K562 (cell line): ENCODE results near the gene PAM. TPM values are rescaled to one million over a fixed set of nuclear protein-coding genes. Genes with fewer than 3 reads are reported as not detected.

Experiments
- ATAC-seq: fragments of 200-7000 bp; cut with Tn5 transposase; 3 replicates; pipeline ENCODE4 v1.9.1; 2020; ENCODE audit warnings: moderate library complexity
- BruUV-seq: library from RNA; stranded (reverse); fragments of 400-500 nt; replicated peaks from 2 replicates; lab custom pipeline; 2021; lab: Mats Ljungman, UMichigan
- CTCF ChIA-PET: fragments of 300-600 bp; formaldehyde crosslinking; extraction: SDS; loops from one replicate; lab custom pipeline; 2021; ENCODE audit warnings: low intra/inter-chr PET ratio; lab: Yijun Ruan, JAX
- POLR2A ChIA-PET: fragments of 300-600, 350-650 bp; sonication (Branson Sonifier 250); formaldehyde crosslinking; extraction: SDS; loops from one replicate; lab custom pipeline; 2021; ENCODE audit warnings: antibody characterized with exemption, inconsistent platforms; lab: Yijun Ruan, JAX
- DNase-seq, 4 experiments: peaks; one replicate each; pipeline versions ENCODE4 v3.0.0 to v3.0.0-alpha.2; 2011 to 2018; ENCODE audit warnings: low spot score in 3 of 4, mixed read lengths in 3 of 4; ENCODE audit errors: extremely low read depth in 1 of 4
- FAIRE-seq: peaks from 2 replicates; lab custom pipeline; 2011; peaks lifted over from hg19 to GRCh38; lab: Jason Lieb, UNC
- H2AFZ ChIP-seq: 2 replicates; pipeline ENCODE4 v1.6.0; 2011; ENCODE audit warnings: low read depth, low read length, control low read depth, inconsistent platforms
- H3K27ac ChIP-seq: fragments of 200-600 bp; 3 replicates; pipeline ENCODE4 v1.8.0; 2011; ENCODE audit warnings: low read depth, mild to moderate bottlenecking, control low read depth, inconsistent platforms, low read length, moderate library complexity, mixed read lengths; ENCODE audit errors: extremely low read depth
- H3K27me3 ChIP-seq, 2 experiments: fragments of 300-600 bp in 1 of 2; 2 replicates in 1 of 2; 3 replicates in 1 of 2; pipeline versions ENCODE4 v1.6.0 to v1.8.0; 2011; ENCODE audit warnings: inconsistent platforms in 2 of 2, low read length in 2 of 2, mild to moderate bottlenecking in 1 of 2, mixed read lengths in 1 of 2, moderate library complexity in 1 of 2; ENCODE audit not compliant: control insufficient read depth in 2 of 2, insufficient read depth in 2 of 2
- H3K36me3 ChIP-seq: fragments of 300-600 bp; 3 replicates; pipeline ENCODE4 v1.8.0; 2011; ENCODE audit warnings: mild to moderate bottlenecking, low read length, inconsistent platforms; ENCODE audit not compliant: control insufficient read depth, insufficient read depth
- H3K4me1 ChIP-seq, 2 experiments: fragments of 200-600 bp in 1 of 2; replicated peaks in 1 of 2; 2 replicates in 1 of 2; 3 replicates in 1 of 2; pipeline versions ENCODE4 v1.5.1 to v1.8.0; 2011; ENCODE audit warnings: inconsistent platforms in 2 of 2, low read length in 2 of 2, mild to moderate bottlenecking in 1 of 2, mixed read lengths in 1 of 2, moderate library complexity in 1 of 2; ENCODE audit not compliant: control insufficient read depth in 2 of 2, insufficient read depth in 2 of 2
- H3K4me2 ChIP-seq: 2 replicates; pipeline ENCODE4 v1.6.1; 2011; ENCODE audit warnings: low read length, control low read depth, inconsistent platforms, mixed read lengths; ENCODE audit not compliant: insufficient read depth
- H3K4me3 ChIP-seq: fragments of 200-600 bp; sonication (generic), shearing (Covaris generic); 2 replicates; pipeline ENCODE4 v1.5.1; 2016; ENCODE audit warnings: control low read depth, inconsistent platforms
- H3K79me2 ChIP-seq: fragments of 200-600 bp; 3 replicates; pipeline ENCODE4 v1.8.0; 2011; ENCODE audit warnings: low read length, inconsistent platforms; ENCODE audit not compliant: control insufficient read depth, insufficient read depth
- H3K9ac ChIP-seq, 2 experiments: 2 replicates each; pipeline versions ENCODE4 v1.6.0 to v1.6.1; 2011; ENCODE audit warnings: low read depth in 2 of 2, low read length in 2 of 2, control low read depth in 1 of 2, inconsistent platforms in 1 of 2, mild to moderate bottlenecking in 1 of 2, mixed read lengths in 1 of 2; ENCODE audit not compliant: insufficient read depth in 1 of 2
- H3K9me1 ChIP-seq: one replicate; pipeline ENCODE4 v1.6.0; 2011; ENCODE audit warnings: inconsistent platforms, mild to moderate bottlenecking, low read length, moderate library complexity; ENCODE audit not compliant: control insufficient read depth, insufficient read depth
- H3K9me3 ChIP-seq: replicated peaks from 2 replicates; pipeline ENCODE4 v1.5.1; 2011; ENCODE audit warnings: low read depth, low read length, inconsistent platforms; ENCODE audit not compliant: control insufficient read depth, insufficient read depth
- H4K20me1 ChIP-seq: replicated peaks from 2 replicates; pipeline ENCODE4 v1.6.1; 2011; ENCODE audit warnings: low read length, inconsistent platforms, mixed read lengths; ENCODE audit not compliant: control insufficient read depth, insufficient read depth
- CBFA2T3 ChIP-seq: fragments of 450-650 bp; IDR thresholded peaks from 2 replicates; pipeline ENCODE4 v1.6.1; 2017
- GTF2F1 ChIP-seq: IDR thresholded peaks from 2 replicates; pipeline ENCODE4 v1.6.1; 2011; ENCODE audit warnings: low read depth, low read length, improper control_type of control experiment
- ILF3 ChIP-seq: fragments of 450-650 bp; IDR thresholded peaks from 2 replicates; pipeline ENCODE4 v1.6.1; 2018; ENCODE audit warnings: antibody characterized with exemption, mild to moderate bottlenecking, moderate library complexity, borderline replicate concordance
- L3MBTL2 ChIP-seq: fragments of 450-650 bp; IDR thresholded peaks from 2 replicates; pipeline ENCODE4 v1.6.1; 2016; ENCODE audit warnings: mild to moderate bottlenecking, moderate library complexity
- NFATC3 ChIP-seq: fragments of 450-650 bp; IDR thresholded peaks from 2 replicates; pipeline ENCODE4 v1.6.1; 2017; ENCODE audit warnings: mild to moderate bottlenecking
- POLR2A ChIP-seq: fragments of 450-650 bp; conservative IDR thresholded peaks from 2 replicates; pipeline ENCODE4 v1.6.1; 2016
- PTBP1 ChIP-seq: fragments of 200-400 bp; formaldehyde crosslinking; IDR thresholded peaks from 2 replicates; pipeline ENCODE4 v1.6.1; 2017; ENCODE audit warnings: low read depth, low read length
- PTTG1 ChIP-seq: fragments of 450-650 bp; IDR thresholded peaks from 2 replicates; pipeline ENCODE4 v1.6.1; 2016; ENCODE audit warnings: low read depth, mild to moderate bottlenecking, missing genetic modification characterization, missing compliant biosample characterization
- RAD21 ChIP-seq, 2 experiments: fragments of 250-450 bp in 1 of 2; fragments of 450-650 bp in 1 of 2; sonication (Bioruptor Pico) in 1 of 2; formaldehyde crosslinking in 1 of 2; IDR thresholded peaks in 1 of 2; conservative IDR thresholded peaks in 1 of 2; 2 replicates each; pipeline versions ENCODE4 v1.4.0 to v1.8.0; 2020 to 2022; ENCODE audit warnings: mild to moderate bottlenecking in 2 of 2, moderate library complexity in 1 of 2
- RCOR1 ChIP-seq, 2 experiments: IDR thresholded peaks; 2 replicates each; pipeline ENCODE4 v1.6.1; 2012; ENCODE audit warnings: low read depth in 2 of 2, low read length in 2 of 2, borderline replicate concordance in 1 of 2, improper control_type of control experiment in 1 of 2
- SPI1 ChIP-seq: IDR thresholded peaks from 2 replicates; pipeline ENCODE4 v1.6.1; 2011; ENCODE audit warnings: low read depth, low read length, control low read depth, borderline replicate concordance
- XRCC5 ChIP-seq: fragments of 200-400 bp; formaldehyde crosslinking; IDR thresholded peaks from 2 replicates; pipeline ENCODE4 v1.6.1; 2017; ENCODE audit warnings: low read depth, mild to moderate bottlenecking, low read length
- ZNF212 ChIP-seq: fragments of 450-650 bp; formaldehyde crosslinking; IDR thresholded peaks from 2 replicates; pipeline ENCODE4 v1.4.0; 2020; ENCODE audit warnings: mild to moderate bottlenecking
- ZNF24 ChIP-seq: fragments of 450-650 bp; IDR thresholded peaks from 2 replicates; pipeline ENCODE4 v1.6.1; 2016
- ZNF584 ChIP-seq: fragments of 200-800 bp; sonication (Bioruptor generic); IDR thresholded peaks from 2 replicates; pipeline ENCODE4 v1.6.1; 2016; ENCODE audit warnings: low read depth, mild to moderate bottlenecking, missing genetic modification characterization, missing compliant biosample characterization
- in situ Hi-C: fragments of 300-500 bp; cut with MboI; formaldehyde crosslinking; loops from 4 replicates; pipeline ENCODE4 v1.15.0; 2018; ENCODE audit warnings: inconsistent platforms, mixed read lengths
- intact Hi-C: fragments of 100-400 bp; cut with micrococcal nuclease; formaldehyde crosslinking; loops from 2 replicates; pipeline ENCODE4 v1.14.2; 2022
- polyA plus RNA-seq, 8 experiments: library from polyadenylated mRNA; depleted of rRNA in 4 of 8; stranded (reverse) in 5 of 8; unstranded in 3 of 8; fragments of >200 nt; fragmentation: Nextera tagmentation in 2 of 8; fragmentation: Illumina TruSeq in 1 of 8; extraction: Ambion mirVana in 2 of 8; extraction: Trizol in 1 of 8; gene quantifications; 2 replicates each; pipeline versions ENCODE4 v1.2.1 to v1.2.3, GENCODE V29; 2011 to 2014; ENCODE audit warnings: inconsistent platforms in 1 of 8, missing spikeins in 1 of 8
- total RNA-seq, 7 experiments: library from RNA; depleted of rRNA in 6 of 7; stranded (reverse); fragments of >200 nt in 6 of 7; fragmentation: Illumina TruSeq in 2 of 7; extraction: Trizol in 2 of 7; gene quantifications; 2 replicates each; pipeline versions ENCODE4 v1.2.1 to v1.2.3, GENCODE V29; 2011 to 2021; ENCODE audit warnings: low replicate concordance in 1 of 7
- TF ChIP-seq, protein P1 (sequence below), 3 experiments: fragments of 200-800 bp in 1 of 3; sonication (Bioruptor generic) in 1 of 3; sonication (generic) in 1 of 3; formaldehyde crosslinking in 1 of 3; IDR thresholded peaks; 2 replicates each; pipeline versions ENCODE4 v1.6.1 to v1.8.0; 2016 to 2022; ENCODE audit warnings: mild to moderate bottlenecking in 2 of 3, missing compliant biosample characterization in 2 of 3, missing genetic modification characterization in 2 of 3, missing genetic modification reagents in 1 of 3
- TF ChIP-seq, protein P2 (sequence below), 2 experiments: fragments of 450-650 bp; IDR thresholded peaks; 2 replicates each; pipeline ENCODE4 v1.6.1; 2016

The PAM gene
- total and polyA plus RNA-seq, 9 of the 15 experiments (the other 6 are each of a cell fraction or from before 2014, with no cell fraction given): 0.39 to 3.1 (median 0.77) TPM

DNA sequence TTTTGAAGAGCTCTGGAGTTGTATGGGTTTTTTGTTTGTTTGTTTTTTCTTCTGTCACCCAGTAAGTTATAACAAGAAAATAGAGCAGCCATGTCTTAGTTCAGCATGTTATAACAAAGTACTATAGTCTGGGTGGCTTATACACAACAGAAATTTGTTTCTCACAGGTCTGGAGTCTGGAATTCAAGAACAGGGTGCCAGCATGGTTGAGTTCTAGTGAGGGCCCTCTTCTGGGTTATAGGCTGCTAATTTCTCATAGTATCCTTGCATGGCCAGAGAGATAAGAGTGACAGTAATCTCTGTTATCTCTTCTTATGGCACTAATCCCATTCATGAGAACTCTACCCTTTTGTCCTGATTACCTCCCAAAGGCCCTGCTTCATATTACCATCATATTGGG, 250.2 kb downstream of the PAM start:
- Histone ChIP-seq H3K27me3 (no peaks in the 10 kb centered on the region), H3K4me1 (no peaks in the 10 kb centered on the region), H3K9me1 (no peaks in the 10 kb centered on the region), H2AFZ (no peak overlapping the region), H3K9ac (no peak overlapping the region), H3K9me3 (no peaks in the 10 kb centered on the region), H3K36me3 (no peaks in the 10 kb centered on the region), H3K4me3 (no peak overlapping the region), H3K4me2 (no peak overlapping the region), H3K79me2 (no peaks in the 10 kb centered on the region), H4K20me1 (no peaks in the 10 kb centered on the region), H3K27ac (no peak overlapping the region)
- FAIRE-seq: no peak
- BruUV-seq: no TSS peak
- intact Hi-C loops: no loop called here
- POLR2A ChIA-PET: no interaction called here
- no peak for ATAC-seq
- DNase-seq: no peak
- no peak for TF ChIP-seq NFATC3
- TF ChIP-seq RCOR1 (IDR thresholded peaks at IDR 0.05; ENCODE audit: borderline replicate concordance in 1 of 2, low read depth in 2 of 2, low read length in 2 of 2): no peak
- no peak for TF ChIP-seq RAD21 (CRISPR knock-in tag; conservative IDR thresholded peaks at IDR 0.05 in 1 of 2, IDR thresholded peaks at IDR 0.05 in 1 of 2)
- TF ChIP-seq PTBP1: no peak
- TF ChIP-seq, protein P1, sequence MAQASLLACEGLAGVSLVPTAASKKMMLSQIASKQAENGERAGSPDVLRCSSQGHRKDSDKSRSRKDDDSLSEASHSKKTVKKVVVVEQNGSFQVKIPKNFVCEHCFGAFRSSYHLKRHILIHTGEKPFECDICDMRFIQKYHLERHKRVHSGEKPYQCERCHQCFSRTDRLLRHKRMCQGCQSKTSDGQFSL (CRISPR knock-in tag; IDR thresholded peaks at IDR 0.05): no peak
- TF ChIP-seq, protein P1 (tag; IDR thresholded peaks at IDR 0.05): no peak
- no peak for TF ChIP-seq XRCC5
- TF ChIP-seq POLR2A: no peak
- TF ChIP-seq, protein P2, sequence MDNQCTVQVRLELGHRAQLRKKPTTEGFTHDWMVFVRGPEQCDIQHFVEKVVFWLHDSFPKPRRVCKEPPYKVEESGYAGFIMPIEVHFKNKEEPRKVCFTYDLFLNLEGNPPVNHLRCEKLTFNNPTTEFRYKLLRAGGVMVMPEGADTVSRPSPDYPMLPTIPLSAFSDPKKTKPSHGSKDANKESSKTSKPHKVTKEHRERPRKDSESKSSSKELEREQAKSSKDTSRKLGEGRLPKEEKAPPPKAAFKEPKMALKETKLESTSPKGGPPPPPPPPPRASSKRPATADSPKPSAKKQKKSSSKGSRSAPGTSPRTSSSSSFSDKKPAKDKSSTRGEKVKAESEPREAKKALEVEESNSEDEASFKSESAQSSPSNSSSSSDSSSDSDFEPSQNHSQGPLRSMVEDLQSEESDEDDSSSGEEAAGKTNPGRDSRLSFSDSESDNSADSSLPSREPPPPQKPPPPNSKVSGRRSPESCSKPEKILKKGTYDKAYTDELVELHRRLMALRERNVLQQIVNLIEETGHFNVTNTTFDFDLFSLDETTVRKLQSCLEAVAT (IDR thresholded peaks at IDR 0.05): no peak
- TF ChIP-seq SPI1: no peak
- no peak for TF ChIP-seq ZNF212
- TF ChIP-seq CBFA2T3: no peak
- no peak for TF ChIP-seq ZNF584 (CRISPR knock-in tag)
- TF ChIP-seq ZNF24: no peak
- TF ChIP-seq PTTG1 (tag): no peak
- TF ChIP-seq ILF3: no peak
- TF ChIP-seq GTF2F1: no peak
- no peak for TF ChIP-seq L3MBTL2
- CTCF ChIA-PET: no interaction called here
- in situ Hi-C loops: no loop called here
